Measurements from ENCODE around the gene ENPP6.

DNA sequence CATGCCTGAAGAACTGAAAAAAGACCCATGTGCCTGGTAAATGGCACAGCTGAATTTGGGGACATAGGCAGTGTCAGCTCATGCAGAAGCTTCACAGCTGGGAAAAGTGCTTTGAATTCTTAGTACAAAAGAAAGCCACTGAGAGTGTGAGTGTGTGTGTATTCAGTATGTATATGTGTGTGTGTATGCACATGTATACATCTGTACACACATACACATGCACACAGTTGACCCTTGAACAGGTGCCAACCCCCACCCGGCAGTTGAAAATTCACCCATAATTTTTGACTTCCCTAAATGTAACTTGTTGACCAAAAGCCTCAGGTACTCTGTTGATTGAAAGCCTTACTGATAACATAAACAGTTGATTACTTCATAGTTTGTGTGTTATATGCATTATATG is 49.5 kb upstream of the ENPP6 start:
- TF ChIP-seq CTCF (IDR thresholded peaks at IDR 0.05), result no peak
- TF ChIP-seq POLR2A (IDR thresholded peaks at IDR 0.05), result no peak

Measured in uterus (tissue), 2 donors.